GM12872 (cell line): ENCODE measurements around the gene KCNQ2.

Experiments
- CTCF ChIP-seq: IDR thresholded peaks from 3 replicates; pipeline ENCODE4 v1.5.1; 2011; ENCODE audit warnings: low read depth, mild to moderate bottlenecking, low read length, moderate library complexity; ENCODE audit not compliant: insufficient read depth

The KCNQ2 gene

GRCh38 chr20:63356931-63357879, 115.2 kb downstream of the KCNQ2 start:
- no peak for TF ChIP-seq CTCF

GRCh38 chr20:63356511-63356910, 115.9 kb downstream of the KCNQ2 start:
- no peak for TF ChIP-seq CTCF

- no peak for TF ChIP-seq CTCF
These were observed 116.6 kb downstream of the KCNQ2 start for GRCh38 chr20:63355781-63356295.

GRCh38 chr20:63354636-63355350, 117.7 kb downstream of the KCNQ2 start:
- TF ChIP-seq CTCF, result no peak

- TF ChIP-seq CTCF, result no peak
These were observed 119.6 kb downstream of the KCNQ2 start for GRCh38 chr20:63352811-63353221.

GRCh38 chr20:63351811-63352591, 120.5 kb downstream of the KCNQ2 start:
- no peak for TF ChIP-seq CTCF

- no peak for TF ChIP-seq CTCF
These were observed 121.1 kb downstream of the KCNQ2 start for GRCh38 chr20:63351326-63351700.
